GM19099 (cell line): ENCODE data around the gene TARDBP.

ENCODE experiments used
- POLR2A ChIP-seq: IDR thresholded peaks from 3 replicates; pipeline ENCODE4 v1.6.1; 2011; ENCODE audit warnings: low read depth; ENCODE audit not compliant: insufficient read length; ENCODE audit errors: extremely low read depth

The TARDBP gene

DNA sequence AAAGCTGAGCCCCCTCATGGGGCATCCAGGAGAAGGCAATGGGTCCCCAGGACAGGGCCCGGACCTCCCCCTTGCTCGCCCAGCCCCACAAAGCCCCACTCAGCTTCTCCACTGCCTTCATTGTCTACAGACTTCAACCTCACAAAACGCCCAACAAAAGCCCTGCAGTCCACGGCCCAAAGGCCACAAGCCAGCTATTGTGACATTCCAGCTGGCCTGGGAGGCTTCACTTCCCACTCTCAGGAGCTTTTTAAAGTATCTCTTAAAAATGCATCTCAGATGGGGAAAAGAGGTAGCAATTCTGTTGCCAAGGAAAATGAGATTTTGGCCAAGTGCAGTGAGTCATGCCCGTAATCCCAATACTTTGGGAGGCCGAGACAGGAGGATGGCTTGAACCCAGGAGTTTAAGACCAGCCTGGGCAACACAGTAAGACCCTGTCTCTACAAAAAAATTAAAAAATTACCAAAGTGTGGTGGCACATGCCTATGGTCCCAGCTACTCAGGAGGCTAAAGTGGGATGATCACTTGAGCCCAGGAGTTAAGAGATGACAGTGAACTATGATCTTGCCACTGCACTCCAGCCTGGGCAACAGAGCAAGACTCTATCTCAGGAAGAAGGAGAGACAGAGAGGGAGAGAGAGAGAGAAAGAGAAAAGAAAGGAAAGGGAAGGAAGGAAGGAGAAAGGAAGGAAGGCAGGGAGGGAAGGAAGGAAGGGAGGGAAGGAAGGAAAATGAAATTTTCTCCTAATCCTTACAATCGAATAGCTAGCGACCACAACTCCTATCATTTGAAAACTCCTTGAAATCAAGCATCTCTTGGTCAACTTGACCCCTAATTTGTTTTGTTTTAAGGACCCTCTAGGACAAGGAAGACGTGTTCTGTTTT lies 31.4 kb upstream of the TARDBP start:
- TF ChIP-seq POLR2A: no peak

DNA sequence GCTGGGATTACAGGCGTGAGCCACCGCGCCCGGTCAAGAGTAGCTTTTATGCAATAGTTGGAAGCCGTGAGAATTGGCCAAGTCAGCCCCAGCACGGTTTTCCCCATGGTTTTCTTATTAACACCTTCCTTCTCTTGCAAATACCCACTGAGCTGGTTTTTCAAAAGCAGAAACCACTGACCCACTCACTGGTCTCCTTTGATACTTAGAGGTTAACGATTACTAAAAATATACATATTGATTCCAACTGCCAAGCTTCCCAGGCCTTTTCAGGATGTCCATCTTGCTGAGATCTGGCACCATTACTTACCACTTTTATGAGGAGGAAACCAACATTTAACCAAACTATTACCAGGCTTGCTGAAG lies 25.9 kb upstream of the TARDBP start:
- no peak for TF ChIP-seq POLR2A

- TF ChIP-seq POLR2A: no peak
These were observed 24.5 kb upstream of the TARDBP start for GRCh38 chr1:10987840-10988417.

GRCh38 chr1:10989095-10989494 lies 23.4 kb upstream of the TARDBP start:
- TF ChIP-seq POLR2A: no peak

DNA sequence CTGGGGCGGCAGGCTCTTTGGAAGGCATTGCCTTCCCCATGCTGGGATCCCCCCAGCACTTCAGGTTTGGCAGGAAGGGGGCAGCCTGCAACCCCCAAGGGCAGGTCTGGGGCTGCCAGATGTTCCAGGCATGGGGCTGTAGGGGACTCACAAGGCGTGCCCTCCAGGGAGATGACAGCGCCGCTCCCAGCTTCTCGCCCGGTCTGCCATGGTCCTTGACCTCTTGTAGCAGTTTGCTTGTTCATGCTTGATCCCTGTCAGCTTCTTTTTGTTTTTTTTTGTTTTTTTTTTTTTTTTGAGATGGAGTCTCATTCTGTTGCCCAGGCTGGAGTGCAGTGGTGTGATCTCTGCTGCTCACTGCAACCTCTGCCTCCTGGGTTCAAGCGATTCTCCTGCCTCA lies 21.6 kb upstream of the TARDBP start:
- TF ChIP-seq POLR2A: no peak

- no peak for TF ChIP-seq POLR2A
These were observed 19.6 kb upstream of the TARDBP start for GRCh38 chr1:10992864-10993263.

DNA sequence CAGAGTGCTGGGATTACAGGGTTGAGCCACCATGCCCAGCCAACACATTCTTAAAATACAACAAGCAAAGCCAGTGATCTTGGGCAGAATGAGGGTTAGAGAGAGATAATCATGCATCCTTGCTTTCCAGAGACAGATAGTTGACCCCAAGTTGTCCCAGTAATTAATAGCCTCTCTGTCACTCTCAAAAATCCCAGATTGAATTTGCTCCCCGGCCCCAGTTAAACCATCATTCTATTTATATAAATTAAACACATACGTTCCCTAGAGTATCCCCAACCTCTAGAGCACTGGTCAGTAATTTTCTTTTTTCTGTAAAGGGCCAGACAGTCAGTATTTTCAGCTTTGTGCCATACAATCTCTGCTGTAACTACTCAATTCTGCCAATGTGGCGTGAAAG lies 16.4 kb upstream of the TARDBP start:
- TF ChIP-seq POLR2A: no peak

DNA sequence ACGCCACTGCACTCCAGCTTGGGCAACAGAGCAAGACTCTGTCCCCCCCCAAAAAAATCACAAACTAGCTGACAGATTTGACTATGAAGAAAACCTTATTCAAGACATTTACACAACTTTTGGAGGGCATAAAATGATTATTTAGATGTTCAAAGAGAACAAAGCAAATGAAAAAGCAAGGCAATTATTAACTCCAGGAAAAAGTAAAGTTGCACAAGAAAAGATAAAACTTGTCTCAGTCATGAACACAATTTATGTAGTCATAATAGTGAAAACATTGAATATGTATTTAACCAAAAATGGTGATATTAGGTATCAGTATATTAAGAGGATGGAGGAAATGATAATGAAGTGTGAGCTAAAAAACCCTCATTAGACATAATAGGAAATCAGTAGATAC lies 11.9 kb upstream of the TARDBP start:
- TF ChIP-seq POLR2A: no peak

DNA sequence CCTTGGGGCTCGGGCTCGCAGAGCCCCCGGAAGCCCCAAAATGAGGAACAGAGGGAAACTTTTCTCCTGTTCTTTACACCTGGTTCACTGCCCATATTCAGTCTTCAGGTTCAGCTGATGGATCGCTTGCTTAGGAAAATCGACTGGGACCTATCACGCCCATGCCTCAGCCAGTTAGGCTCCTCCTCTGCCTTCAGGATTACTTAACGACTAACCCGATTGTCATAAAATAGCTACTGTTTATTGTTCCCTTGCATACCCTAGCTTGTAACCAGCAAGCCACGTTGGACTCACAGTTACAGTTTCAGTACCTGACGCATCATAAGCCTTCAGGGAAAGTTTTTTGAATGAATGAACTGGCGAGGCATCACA lies 692 bp downstream of the TARDBP start:
- TF ChIP-seq POLR2A: no peak

GRCh38 chr1:11019971-11020370 lies 7.5 kb downstream of the TARDBP start:
- no peak for TF ChIP-seq POLR2A

GRCh38 chr1:11023201-11023600 lies 10.7 kb downstream of the TARDBP start:
- no peak for TF ChIP-seq POLR2A

DNA sequence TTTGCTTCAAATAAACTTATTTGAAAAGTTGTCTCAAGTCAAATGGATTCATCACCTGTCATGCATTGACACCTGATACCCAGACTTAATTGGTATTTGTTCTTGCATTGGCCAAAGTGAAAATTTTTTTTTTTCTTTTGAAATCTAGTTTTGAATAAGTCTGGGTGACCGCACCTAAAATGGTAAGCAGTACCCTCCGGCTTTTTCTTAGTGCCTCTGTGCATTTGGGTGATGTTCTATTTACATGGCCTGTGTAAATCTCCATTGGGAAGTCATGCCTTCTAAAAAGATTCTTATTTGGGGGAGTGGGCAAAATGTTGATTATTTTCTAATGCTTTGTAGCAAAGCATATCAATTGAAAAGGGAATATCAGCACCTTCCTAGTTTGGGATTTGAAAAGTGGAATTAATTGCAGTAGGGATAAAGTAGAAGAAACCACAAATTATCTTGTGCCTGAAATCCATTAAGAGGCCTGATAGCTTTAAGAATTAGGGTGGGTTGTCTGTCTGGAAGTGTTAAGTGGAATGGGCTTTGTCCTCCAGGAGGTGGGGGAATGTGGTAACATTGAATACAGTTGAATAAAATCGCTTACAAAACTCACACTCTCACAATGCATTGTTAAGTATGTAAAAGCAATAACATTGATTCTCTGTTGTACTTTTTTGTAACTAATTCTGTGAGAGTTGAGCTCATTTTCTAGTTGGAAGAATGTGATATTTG lies 11.9 kb downstream of the TARDBP start:
- no peak for TF ChIP-seq POLR2A

- TF ChIP-seq POLR2A: no peak
These were observed 12.4 kb downstream of the TARDBP start for GRCh38 chr1:11024874-11025203.

DNA sequence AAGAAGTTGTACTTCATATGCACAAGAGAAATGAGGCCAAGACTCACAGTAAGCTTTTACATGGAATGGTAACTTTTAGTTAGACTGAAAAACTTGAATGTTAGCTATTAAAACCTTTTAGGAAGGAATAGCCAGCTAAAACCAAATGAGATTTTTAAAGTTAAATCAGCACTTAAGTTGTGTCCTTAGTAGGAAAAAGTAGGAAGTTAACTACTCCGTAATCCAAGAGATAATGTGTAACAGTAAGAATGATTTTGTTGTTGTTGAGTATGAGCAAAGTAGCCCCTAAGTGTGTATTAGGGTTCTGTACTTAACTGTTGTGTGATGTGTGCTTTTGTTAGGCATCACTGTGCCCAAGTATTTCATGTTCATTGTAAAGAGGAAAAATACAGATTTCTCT lies 13.2 kb downstream of the TARDBP start:
- TF ChIP-seq POLR2A: no peak

DNA sequence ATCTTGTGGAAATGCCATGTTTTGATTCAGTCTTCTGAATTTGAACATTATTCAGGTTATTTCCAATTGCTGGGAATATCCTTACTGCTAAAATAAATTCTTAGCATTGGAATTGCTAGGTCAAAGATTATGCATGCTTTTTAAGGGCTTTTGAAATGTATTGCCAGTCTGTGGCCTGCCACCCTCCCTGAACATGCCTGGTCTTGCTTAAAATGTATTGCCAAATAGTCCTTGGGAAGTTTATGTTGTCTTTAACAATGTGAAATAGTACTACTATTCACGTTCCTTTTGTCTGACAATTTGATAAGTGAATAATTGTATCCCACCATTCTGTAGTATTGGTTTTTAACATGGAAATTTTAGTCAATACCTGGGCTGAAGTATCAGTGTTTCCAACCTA lies 13.6 kb downstream of the TARDBP start:
- TF ChIP-seq POLR2A: no peak

GRCh38 chr1:11026903-11027302 lies 14.4 kb downstream of the TARDBP start:
- TF ChIP-seq POLR2A: no peak
